ENCODE results near the gene ROR2. TPM values are rescaled to one million over a fixed set of nuclear protein-coding genes. Genes with fewer than 3 reads are reported as not detected.
A peak's percentile ranks its signal among the peaks of the same experiment; 100 is the strongest.

Gene ROR2
- total and polyA plus RNA-seq, 2 of the 8 experiments (the other 6 are each of a cell fraction or from before 2014, with no cell fraction given): 2.7 to 4.3 TPM

- Histone ChIP-seq H3K27ac (ENCODE audit: low read depth, low read length) (no peak overlapping the region), H3K4me3 (ENCODE audit: extremely low read depth in 1 of 4, insufficient read depth in 2 of 4, low read depth in 3 of 4, low read length in 4 of 4) (no peak overlapping the region), H2BK5ac (ENCODE audit: low read depth, low read length) (no peak overlapping the region), H3K23me2 (ENCODE audit: low read depth, low read length) (no peaks in the 10 kb centered on the region), H4K20me1 (replicated peaks in 1 of 2; ENCODE audit: control insufficient read depth in 1 of 2, insufficient read depth in 2 of 2, low read length in 2 of 2) (no peaks in the 10 kb centered on the region), H2BK15ac (ENCODE audit: low read length) (no peak overlapping the region), H3K4ac (replicated peaks; ENCODE audit: insufficient read length, low read depth, low read length) (no peak overlapping the region), H2BK12ac (ENCODE audit: low read depth, low read length) (no peak overlapping the region), H4K8ac (ENCODE audit: extremely low read depth, insufficient read depth, low read length) (no peak overlapping the region), H2AFZ (ENCODE audit: low read length) (no peak overlapping the region), H2BK20ac (ENCODE audit: low read length) (no peak overlapping the region), H2AK5ac (ENCODE audit: low read depth, low read length) (no peak overlapping the region), H3K9ac (replicated peaks in 1 of 4; ENCODE audit: extremely low read depth in 1 of 4, low read depth in 3 of 4, low read length in 3 of 4) (no peak overlapping the region), H4K91ac (replicated peaks; ENCODE audit: insufficient read length, low read length) (no peak overlapping the region), H4K5ac (ENCODE audit: insufficient read length, low read depth, low read length) (no peak overlapping the region), H3K14ac (ENCODE audit: insufficient read length) (no peak overlapping the region), H3K18ac (ENCODE audit: extremely low read depth, low read length) (no peak overlapping the region), H3K27me3 (replicated peaks in 1 of 4; ENCODE audit: control insufficient read depth in 3 of 4, extremely low read depth in 1 of 4, insufficient read depth in 3 of 4, low read length in 3 of 4) (no peaks in the 10 kb centered on the region), H3K23ac (ENCODE audit: insufficient read length) (no peak overlapping the region), H3K9me3 (ENCODE audit: insufficient read depth in 2 of 2, low read depth in 1 of 2, low read length in 1 of 2) (0 out of 4 replicates have a peak, but pooled peaks cover 0 to 2% of the 10 kb centered on the region in 2 experiments), H3K4me2 (ENCODE audit: insufficient read depth in 1 of 2, low read depth in 2 of 2, low read length in 2 of 2) (peak overlapping the region in 1 of 2 experiments; percentile 12; a peak in 2 of 4 replicates), H3K36me3 (ENCODE audit: control insufficient read depth in 2 of 4, insufficient read depth in 4 of 4, low read length in 3 of 4) (no peaks in the 10 kb centered on the region), H2BK120ac (replicated peaks; ENCODE audit: low read depth, low read length) (no peak overlapping the region), H3K56ac (replicated peaks; ENCODE audit: insufficient read length, low read depth, low read length) (no peak overlapping the region), H3K4me1 (replicated peaks in 1 of 4; ENCODE audit: control insufficient read depth in 3 of 4, insufficient read depth in 4 of 4, low read length in 3 of 4) (peaks cover 0 to 4% (median 0%) of the 10 kb centered on the region in 4 experiments; a peak in 1 of 7 replicates), H3K79me2 (ENCODE audit: control insufficient read depth in 1 of 2, insufficient read depth in 2 of 2, low read length in 2 of 2) (no peaks in the 10 kb centered on the region), H3K79me1 (ENCODE audit: low read depth, low read length) (no peaks in the 10 kb centered on the region)
- ChIA-PET CTCF (ENCODE audit: partially characterized antibody) (no interaction called here), POLR2A (ENCODE audit: partially characterized antibody) (no interaction called here)
- no peak for DNase-seq (ENCODE audit: low read depth in 1 of 2, low spot score in 2 of 2)
- 84% methylated on average over 2 of the region's 2 CpGs; no CpG with 5 or more reads in 1 of the 2 experiments for WGBS, 2 experiments (ENCODE audit: extremely low coverage in 1 of 2, insufficient coverage in 1 of 2, insufficient read length in 1 of 2, insufficient replicate concordance in 2 of 2, low coverage in 1 of 2, low lambda C conversion rate in 2 of 2, missing lambda C conversion rate in 1 of 2)
- FAIRE-seq: no peak
- TF ChIP-seq SP1 (IDR thresholded peaks at IDR 0.05; ENCODE audit: low read depth, low read length) (no peak), USF2 (IDR thresholded peaks at IDR 0.05; ENCODE audit: low read length) (no peak), GTF2F1 (IDR thresholded peaks at IDR 0.05; ENCODE audit: borderline replicate concordance, low read depth, low read length) (no peak), ATF2 (IDR thresholded peaks at IDR 0.05; ENCODE audit: low read length) (no peak), HDAC2 (IDR thresholded peaks at IDR 0.05; ENCODE audit: borderline replicate concordance in 1 of 2, low read depth in 2 of 2, low read length in 2 of 2) (no peak), CEBPB (IDR thresholded peaks at IDR 0.05; ENCODE audit: low read depth, low read length) (no peak), KDM5A (IDR thresholded peaks at IDR 0.05; ENCODE audit: low read length) (no peak), NRF1 (IDR thresholded peaks at IDR 0.05; ENCODE audit: low read depth, low read length) (no peak), RBBP5 (IDR thresholded peaks at IDR 0.05; ENCODE audit: borderline replicate concordance, low read depth, low read length) (no peak), POLR2AphosphoS5 (IDR thresholded peaks at IDR 0.05; ENCODE audit: low read depth, low read length) (no peak), JUN (IDR thresholded peaks at IDR 0.05; ENCODE audit: low read depth, low read length) (no peak), RFX5 (IDR thresholded peaks at IDR 0.05; ENCODE audit: borderline replicate concordance, low read depth, low read length) (no peak)
Measured at GRCh38 chr9:91530829-91531228, 419.2 kb downstream of the ROR2 start.

Data from H1 (cell line).